WTC11 (cell line): ENCODE measurements around the gene OR4F15. TPM values are rescaled to one million over a fixed set of nuclear protein-coding genes. Genes with fewer than 3 reads are reported as not detected.

Experiments
- ATAC-seq: fragments of 200-7000 bp; cut with Tn5 transposase; 2 replicates; pipeline ENCODE4 v1.10.0; 2021; ENCODE audit warnings: mild to moderate bottlenecking, moderate library complexity
- CTCF ChIA-PET: fragments of 300-600 bp; sonication (Branson Sonifier 250); formaldehyde crosslinking; loops from one replicate; lab custom pipeline; 2021; ENCODE audit warnings: antibody characterized with exemption; lab: Charles Lee
- POLR2A ChIA-PET: fragments of 350-600 bp; sonication (Branson Sonifier 250); formaldehyde crosslinking; loops from one replicate; lab custom pipeline; 2021; ENCODE audit warnings: antibody characterized with exemption; lab: Charles Lee
- DNase-seq: peaks from one replicate; pipeline ENCODE4 v3.0.0; 2021; ENCODE audit warnings: low spot score
- H3K27ac Mint-ChIP-seq: 2 replicates; pipeline ENCODE4 v1.8.0; 2021; ENCODE audit warnings: mixed read lengths
- H3K27me3 Mint-ChIP-seq: 2 replicates; pipeline ENCODE4 v1.8.0; 2021; ENCODE audit warnings: low read depth, mild to moderate bottlenecking, moderate library complexity, mixed read lengths
- H3K36me3 Mint-ChIP-seq: 2 replicates; pipeline ENCODE4 v1.8.0; 2021; ENCODE audit warnings: mixed read lengths
- H3K4me1 Mint-ChIP-seq: 2 replicates; pipeline ENCODE4 v1.8.0; 2022; ENCODE audit warnings: mixed read lengths
- H3K4me3 Mint-ChIP-seq: 2 replicates; pipeline ENCODE4 v1.8.0; 2021; ENCODE audit warnings: mild to moderate bottlenecking, moderate library complexity, mixed read lengths
- H3K9me3 Mint-ChIP-seq: 2 replicates; pipeline ENCODE4 v1.8.0; 2021; ENCODE audit warnings: mixed read lengths
- AFF4 ChIP-seq: sonication (generic); formaldehyde crosslinking; IDR thresholded peaks from 2 replicates; pipeline ENCODE4 v1.8.1; 2023; ENCODE audit warnings: mild to moderate bottlenecking, missing genetic modification reagents, borderline replicate concordance
- CTCF ChIP-seq: fragments of 200-600 bp; IDR thresholded peaks from 2 replicates; pipeline ENCODE4 v1.8.0; 2022; ENCODE audit warnings: antibody characterized with exemption
- E2F1 ChIP-seq: sonication (generic); formaldehyde crosslinking; IDR thresholded peaks from 2 replicates; pipeline ENCODE4 v1.8.0; 2022; ENCODE audit warnings: mild to moderate bottlenecking, missing genetic modification reagents
- FOXP4 ChIP-seq: sonication (generic); formaldehyde crosslinking; IDR thresholded peaks from 2 replicates; pipeline ENCODE4 v1.8.0; 2022; ENCODE audit warnings: mild to moderate bottlenecking, missing genetic modification reagents
- GABPB1 ChIP-seq: sonication (generic); formaldehyde crosslinking; IDR thresholded peaks from 2 replicates; pipeline ENCODE4 v1.8.1; 2023; ENCODE audit warnings: mild to moderate bottlenecking, missing genetic modification reagents
- IRF2 ChIP-seq: sonication (generic); formaldehyde crosslinking; IDR thresholded peaks from 2 replicates; pipeline ENCODE4 v1.8.0; 2022; ENCODE audit warnings: low read depth, missing genetic modification reagents, borderline replicate concordance
- RORB ChIP-seq: fragments of 250-450 bp; sonication (Bioruptor Pico); IDR thresholded peaks from 2 replicates; pipeline ENCODE4 v1.9.0; 2021; ENCODE audit warnings: mild to moderate bottlenecking
- TCF7 ChIP-seq: sonication (generic); formaldehyde crosslinking; IDR thresholded peaks from 2 replicates; pipeline ENCODE4 v1.8.0; 2022; ENCODE audit warnings: mild to moderate bottlenecking, low read depth, missing genetic modification reagents, moderate library complexity
- USF2 ChIP-seq: sonication (generic); formaldehyde crosslinking; IDR thresholded peaks from 2 replicates; pipeline ENCODE4 v1.8.1; 2023; ENCODE audit warnings: mild to moderate bottlenecking, missing genetic modification reagents, moderate library complexity
- ZNF281 ChIP-seq: sonication (generic); formaldehyde crosslinking; IDR thresholded peaks from 2 replicates; pipeline ENCODE4 v1.8.0; 2023; ENCODE audit warnings: mild to moderate bottlenecking, missing genetic modification reagents
- ZNF317 ChIP-seq: sonication (generic); formaldehyde crosslinking; IDR thresholded peaks from 2 replicates; pipeline ENCODE4 v1.8.1; 2023; ENCODE audit warnings: low read depth, mild to moderate bottlenecking, moderate library complexity, missing genetic modification reagents, borderline replicate concordance
- total RNA-seq: library from RNA; stranded (reverse); gene quantifications from 3 replicates; pipeline ENCODE4 v1.2.3, GENCODE V29; 2021

OR4F15 gene
- total RNA-seq, 1 experiment from 2014 or later: not detected

- no peak for ATAC-seq
- POLR2A ChIA-PET: no interaction called here
Observed at GRCh38 chr15:101828774-101829173, 16.8 kb downstream of the OR4F15 start.

More at GRCh38 chr15:101828774-101829173, 16.8 kb downstream of the OR4F15 start:
- no peak for DNase-seq
- CTCF ChIA-PET: no interaction called here
- Mint-ChIP-seq H3K9me3 (peaks cover 14% of the 10 kb centered on the region), H3K27me3 (peaks cover 11% of the 10 kb centered on the region), H3K4me3 (no peak overlapping the region), H3K27ac (no peak overlapping the region), H3K4me1 (no peaks in the 10 kb centered on the region), H3K36me3 (no peaks in the 10 kb centered on the region)
- TF ChIP-seq AFF4 (no peak), USF2 (no peak), CTCF (no peak), ZNF317 (CRISPR knock-in tag) (no peak), IRF2 (CRISPR knock-in tag) (no peak), GABPB1 (CRISPR knock-in tag) (no peak), TCF7 (no peak), RORB (no peak), E2F1 (no peak), FOXP4 (CRISPR knock-in tag) (no peak), ZNF281 (no peak)
